Measurements from ENCODE around the gene GBE1. TPM values are rescaled to one million over a fixed set of nuclear protein-coding genes. Genes with fewer than 3 reads are reported as not detected.
A peak's percentile ranks its signal among the peaks of the same experiment; 100 is the strongest.

The GBE1 gene
- polyA plus RNA-seq, 1 of the 3 experiments (the other 2 are of a cell fraction): 14.2 TPM

GRCh38 chr3:81758275-81758674 is 3.2 kb downstream of the GBE1 start:
- peak; percentile 25; the same call in 1 of the 2 replicates for TF ChIP-seq FOSL2 (IDR thresholded peaks at IDR 0.05; ENCODE audit: borderline replicate concordance, low read depth)
- no peak for TF ChIP-seq RCOR1 (IDR thresholded peaks at IDR 0.05; ENCODE audit: low read length)
- no peak for TF ChIP-seq MAX (IDR thresholded peaks at IDR 0.05; ENCODE audit: low read depth)
- TF ChIP-seq PBX3 (IDR thresholded peaks at IDR 0.05): peak; percentile 68
- no peak for TF ChIP-seq JUND (IDR thresholded peaks at IDR 0.05)
- TF ChIP-seq SMC3 (IDR thresholded peaks at IDR 0.05; ENCODE audit: low read depth, low read length): no peak
- no peak for TF ChIP-seq GABPA (IDR thresholded peaks at IDR 0.05; ENCODE audit: low read depth)
- peak; percentile 8; the same call in 1 of the 2 replicates for TF ChIP-seq TCF12 (IDR thresholded peaks at IDR 0.05)
- TF ChIP-seq GATA2 (CRISPR knock-in tag; IDR thresholded peaks at IDR 0.05): no peak
- TF ChIP-seq IRF3 (IDR thresholded peaks at IDR 0.05; ENCODE audit: low read depth, low read length): no peak
- no peak for TF ChIP-seq TAF1 (IDR thresholded peaks at IDR 0.05; ENCODE audit: borderline replicate concordance, low read depth, low read length)
- TF ChIP-seq MEF2A (IDR thresholded peaks at IDR 0.05; ENCODE audit: borderline replicate concordance, low read depth): no peak
- ChIA-PET CTCF (no interaction called here), POLR2A (no interaction called here)
- H3K36me3 ChIP-seq (replicated peaks in 1 of 2; ENCODE audit: control insufficient read depth in 1 of 2, insufficient read depth in 2 of 2, low read length in 1 of 2): peaks cover 0 to 26% of the 10 kb centered on the region in 2 experiments
- 0 out of 2 replicates have a peak, but pooled peaks cover 8% of the 10 kb centered on the region for H3K9me3 ChIP-seq
- WGBS (ENCODE audit: low lambda C conversion rate): 100% methylated on average over 1 of the region's 1 CpG
- no peaks in the 10 kb centered on the region for H3K27me3 ChIP-seq (ENCODE audit: insufficient read depth)
- peaks cover 0 to 16% of the 10 kb centered on the region in 2 experiments; a peak in 2 of 4 replicates for H3K4me1 ChIP-seq (ENCODE audit: control insufficient read depth in 1 of 2, insufficient read depth in 2 of 2, low read depth in 1 of 2, low read length in 1 of 2)
- DNase-seq: no peak
- peak overlapping the region; percentile 4; the same call in 1 of the 2 replicates for H3K4me2 ChIP-seq
- H3K27ac ChIP-seq (ENCODE audit: low read depth in 2 of 2, low read length in 1 of 2): peak overlapping the region in 1 of 2 experiments; percentile 13; a peak in 1 of 4 replicates
- no peaks in the 10 kb centered on the region for H3K9me2 ChIP-seq
- no peak overlapping the region for H2AFZ ChIP-seq (ENCODE audit: low read depth)
- H3F3A ChIP-seq (replicated peaks; ENCODE audit: insufficient read depth): peaks cover 5% of the 10 kb centered on the region
- no peak overlapping the region for H3K4me3 ChIP-seq (ENCODE audit: low read depth in 2 of 2, low read length in 1 of 2)
- no peak overlapping the region for H3K9ac ChIP-seq
- peaks cover 69% of the 10 kb centered on the region for H3K79me2 ChIP-seq (ENCODE audit: insufficient read depth)
- no peaks in the 10 kb centered on the region for H4K20me1 ChIP-seq (ENCODE audit: insufficient read depth)

GRCh38 chr3:81753416-81754027 is 7.9 kb downstream of the GBE1 start:
- ChIA-PET CTCF (no interaction called here), POLR2A (no interaction called here)
- H3K79me2 ChIP-seq (ENCODE audit: insufficient read depth): peaks cover 77% of the 10 kb centered on the region
- H2AFZ ChIP-seq (ENCODE audit: low read depth): no peak overlapping the region
- H3K9me3 ChIP-seq: 0 out of 2 replicates have a peak, but pooled peaks cover 8% of the 10 kb centered on the region
- H3K4me2 ChIP-seq: no peak overlapping the region
- peaks cover 0 to 19% of the 10 kb centered on the region in 2 experiments for H3K36me3 ChIP-seq (replicated peaks in 1 of 2; ENCODE audit: control insufficient read depth in 1 of 2, insufficient read depth in 2 of 2, low read length in 1 of 2)
- DNase-seq: no peak
- H3K9me2 ChIP-seq: no peaks in the 10 kb centered on the region
- no peaks in the 10 kb centered on the region for H4K20me1 ChIP-seq (ENCODE audit: insufficient read depth)
- 50% methylated on average over 2 of the region's 2 CpGs for WGBS (ENCODE audit: low lambda C conversion rate)
- no peaks in the 10 kb centered on the region for H3K27me3 ChIP-seq (ENCODE audit: insufficient read depth)
- 0 out of 4 replicates have a peak, but pooled peaks cover 0 to 6% of the 10 kb centered on the region in 2 experiments for H3K4me1 ChIP-seq (ENCODE audit: control insufficient read depth in 1 of 2, insufficient read depth in 2 of 2, low read depth in 1 of 2, low read length in 1 of 2)
- no peak overlapping the region for H3K27ac ChIP-seq (ENCODE audit: low read depth in 2 of 2, low read length in 1 of 2)
- no peak overlapping the region for H3K4me3 ChIP-seq (ENCODE audit: low read depth in 2 of 2, low read length in 1 of 2)
- no peak overlapping the region for H3K9ac ChIP-seq
- peaks cover 3% of the 10 kb centered on the region for H3F3A ChIP-seq (replicated peaks; ENCODE audit: insufficient read depth)
- no peak for TF ChIP-seq MXI1 (IDR thresholded peaks at IDR 0.05; ENCODE audit: low read depth, low read length)
- TF ChIP-seq MEF2A (IDR thresholded peaks at IDR 0.05; ENCODE audit: borderline replicate concordance, low read depth): no peak
- no peak for TF ChIP-seq CHD2 (IDR thresholded peaks at IDR 0.05; ENCODE audit: low read length, partially characterized antibody)
- no peak for TF ChIP-seq JUND (IDR thresholded peaks at IDR 0.05)
- no peak for TF ChIP-seq RCOR1 (IDR thresholded peaks at IDR 0.05; ENCODE audit: low read length)
- no peak for TF ChIP-seq POLR2AphosphoS5 (IDR thresholded peaks at IDR 0.05; ENCODE audit: low read depth, low read length)
- no peak for TF ChIP-seq EZH2phosphoT487 (IDR thresholded peaks at IDR 0.05; ENCODE audit: borderline replicate concordance, low read depth)
- TF ChIP-seq TCF12 (IDR thresholded peaks at IDR 0.05): no peak
- no peak for TF ChIP-seq TEAD4 (IDR thresholded peaks at IDR 0.05; ENCODE audit: borderline replicate concordance, insufficient read depth)
- no peak for TF ChIP-seq ZBTB33 (IDR thresholded peaks at IDR 0.05; ENCODE audit: borderline replicate concordance, low read depth)
- no peak for TF ChIP-seq YY1 (IDR thresholded peaks at IDR 0.05; ENCODE audit: low read depth)
- no peak for TF ChIP-seq ELF1 (IDR thresholded peaks at IDR 0.05)
- no peak for TF ChIP-seq PBX3 (IDR thresholded peaks at IDR 0.05)
- TF ChIP-seq RFX5 (IDR thresholded peaks at IDR 0.05; ENCODE audit: low read length): no peak
